ENCODE measurements around the gene AKR1A1.

Gene AKR1A1

DNA sequence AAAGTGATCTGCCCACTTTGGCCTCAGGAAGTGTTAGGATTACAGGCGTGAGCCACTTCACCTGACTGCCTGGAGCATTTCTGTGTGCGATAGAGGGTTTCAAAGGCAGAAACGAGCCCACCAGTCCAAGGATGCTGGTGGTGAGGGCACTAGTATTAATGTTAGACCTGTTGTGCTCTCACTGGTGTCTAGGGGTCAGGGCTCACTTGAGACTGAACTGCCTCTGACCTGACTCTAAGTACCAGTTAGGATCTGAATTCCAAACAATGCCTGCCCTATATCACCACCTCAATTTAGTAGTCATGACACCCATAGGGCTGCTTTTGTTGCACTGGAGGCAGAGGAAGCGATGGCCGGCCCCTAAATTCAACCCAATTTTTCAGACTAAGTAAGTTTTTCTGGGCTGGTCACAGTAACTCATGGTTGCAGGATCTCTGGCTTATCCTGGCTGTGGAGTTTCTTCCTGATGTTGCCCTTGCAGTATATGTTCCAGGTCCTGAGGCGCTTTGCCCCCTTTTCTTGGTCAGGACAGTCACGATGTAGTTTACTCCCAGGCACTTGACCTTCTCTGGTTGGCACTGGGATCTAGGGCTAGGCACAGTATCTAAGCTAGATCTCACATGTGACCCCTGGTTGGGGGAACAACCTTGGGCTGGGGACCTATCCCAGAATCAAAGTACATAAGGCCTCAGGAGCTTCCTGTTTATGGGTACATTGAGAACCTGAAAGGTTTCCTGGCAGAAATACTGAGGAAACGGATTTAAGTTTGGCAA, 68.7 kb downstream of the AKR1A1 start:
- H3K27me3 ChIP-seq (ENCODE audit: control insufficient read depth, low read length), result no peaks in the 10 kb centered on the region
- H3F3A ChIP-seq (ENCODE audit: control insufficient read depth, insufficient read depth), result peaks cover 62% of the 10 kb centered on the region
- TF ChIP-seq CTCF (IDR thresholded peaks at IDR 0.05; ENCODE audit: low read depth, low read length, poor library complexity, severe bottlenecking) (no peak), EZH2phosphoT487 (IDR thresholded peaks at IDR 0.05; ENCODE audit: borderline replicate concordance, low read length) (no peak)
- no peaks in the 10 kb centered on the region for H3K79me2 ChIP-seq (ENCODE audit: control insufficient read depth, low read length)
- no peak overlapping the region; the same call in 1 of the 2 replicates for H3K27ac ChIP-seq (ENCODE audit: low read depth, low read length)
- peaks cover 7% of the 10 kb centered on the region for H4K20me1 ChIP-seq (ENCODE audit: control insufficient read depth, insufficient read depth, low read depth, low read length)
- H3K9me3 ChIP-seq (ENCODE audit: control insufficient read depth, insufficient read depth, low read length), result no peaks in the 10 kb centered on the region
- peaks cover 18% of the 10 kb centered on the region for H3K4me1 ChIP-seq (ENCODE audit: control insufficient read depth, low read length)
- H3K4me2 ChIP-seq (ENCODE audit: low read length), result no peak overlapping the region
- H3K36me3 ChIP-seq (ENCODE audit: control insufficient read depth, low read length), result peaks cover 76% of the 10 kb centered on the region
- H3K9me2 ChIP-seq (replicated peaks; ENCODE audit: control insufficient read depth, low read length), result no peaks in the 10 kb centered on the region
- no peak overlapping the region for H3K4me3 ChIP-seq (ENCODE audit: low read length)
